GM23248 (cell line): ENCODE measurements around the gene AP3D1.

Experiments used
- EZH2 ChIP-seq: fragments of 200-600 bp; sonication (generic); IDR thresholded peaks from 2 replicates; pipeline ENCODE4 v1.6.1; 2018; ENCODE audit warnings: antibody characterized with exemption, mild to moderate bottlenecking; ENCODE audit not compliant: insufficient read depth, poor library complexity, severe bottlenecking
- EZH2phosphoT487 ChIP-seq: fragments of 200-600 bp; sonication (generic); IDR thresholded peaks from 2 replicates; pipeline ENCODE4 v1.6.1; 2018; ENCODE audit warnings: antibody characterized with exemption, moderate library complexity, mild to moderate bottlenecking, low read depth; ENCODE audit not compliant: insufficient read depth

- TF ChIP-seq EZH2 (no peak), EZH2phosphoT487 (no peak)
Observed at GRCh38 chr19:2192862-2193261, 41.5 kb upstream of the AP3D1 start.
